Astrocyte (in vitro differentiated cells and primary cell): Measurements from ENCODE around the gene S100A3. TPM values are rescaled to one million over a fixed set of nuclear protein-coding genes. Genes with fewer than 3 reads are reported as not detected.
A peak's percentile ranks its signal among the peaks of the same experiment; 100 is the strongest.

Experiments
- DNase-seq: peaks from one replicate; pipeline ENCODE4 v3.0.0-alpha.2; 2010; ENCODE audit warnings: low read depth
- FAIRE-seq: peaks from 2 replicates; lab custom pipeline; 2011; peaks lifted over from hg19 to GRCh38; lab: Jason Lieb, UNC
- H2AFZ ChIP-seq: 2 replicates; pipeline ENCODE4 v1.6.0; 2012; ENCODE audit warnings: low read depth, low read length, inconsistent platforms
- H3K27ac ChIP-seq: 2 replicates; pipeline ENCODE4 v1.5.1; 2011; ENCODE audit warnings: low read depth, low read length, inconsistent platforms
- H3K27me3 ChIP-seq: 2 replicates; pipeline ENCODE4 v1.6.0; 2011; ENCODE audit warnings: low read length, inconsistent platforms; ENCODE audit not compliant: insufficient read depth
- H3K36me3 ChIP-seq: 2 replicates; pipeline ENCODE4 v1.5.1; 2011; ENCODE audit warnings: low read length, inconsistent platforms; ENCODE audit not compliant: insufficient read depth
- H3K4me1 ChIP-seq: 2 replicates; pipeline ENCODE4 v1.5.1; 2011; ENCODE audit warnings: low read length, inconsistent platforms; ENCODE audit not compliant: insufficient read depth
- H3K4me2 ChIP-seq: 2 replicates; pipeline ENCODE4 v1.6.0; 2012; ENCODE audit warnings: low read length, inconsistent platforms
- H3K4me3 ChIP-seq: 2 replicates; pipeline ENCODE4 v1.5.1; 2011; ENCODE audit warnings: low read depth, mild to moderate bottlenecking, low read length, inconsistent platforms; ENCODE audit not compliant: insufficient read depth
- H3K79me2 ChIP-seq: 2 replicates; pipeline ENCODE4 v1.6.0; 2012; ENCODE audit warnings: mild to moderate bottlenecking, low read length, inconsistent platforms; ENCODE audit not compliant: insufficient read depth
- H3K9ac ChIP-seq: 2 replicates; pipeline ENCODE4 v1.6.0; 2012; ENCODE audit warnings: mild to moderate bottlenecking, low read length, inconsistent platforms
- H3K9me3 ChIP-seq: 2 replicates; pipeline ENCODE4 v1.5.1; 2012; ENCODE audit warnings: low read depth, mild to moderate bottlenecking, low read length, inconsistent platforms; ENCODE audit not compliant: insufficient read depth
- H4K20me1 ChIP-seq: 2 replicates; pipeline ENCODE4 v1.6.0; 2012; ENCODE audit warnings: low read length, inconsistent platforms; ENCODE audit not compliant: insufficient read depth
- H3K27ac Mint-ChIP-seq: one replicate; pipeline ENCODE4 v1.8.0; 2021; ENCODE audit warnings: mild to moderate bottlenecking, mixed read lengths; ENCODE audit not compliant: unreplicated experiment
- H3K27me3 Mint-ChIP-seq: one replicate; pipeline ENCODE4 v1.8.0; 2021; ENCODE audit warnings: low read depth, mixed read lengths; ENCODE audit not compliant: unreplicated experiment
- H3K36me3 Mint-ChIP-seq: one replicate; pipeline ENCODE4 v1.8.0; 2021; ENCODE audit warnings: low read depth, mixed read lengths; ENCODE audit not compliant: unreplicated experiment
- H3K4me1 Mint-ChIP-seq: one replicate; pipeline ENCODE4 v1.8.0; 2021; ENCODE audit warnings: low read depth, mixed read lengths; ENCODE audit not compliant: unreplicated experiment
- H3K4me3 Mint-ChIP-seq: one replicate; pipeline ENCODE4 v1.8.0; 2021; ENCODE audit warnings: mild to moderate bottlenecking, moderate library complexity, mixed read lengths; ENCODE audit not compliant: unreplicated experiment
- H3K9me3 Mint-ChIP-seq: one replicate; pipeline ENCODE4 v1.8.0; 2021; ENCODE audit warnings: mild to moderate bottlenecking, mixed read lengths; ENCODE audit not compliant: unreplicated experiment
- CTCF ChIP-seq: IDR thresholded peaks from 2 replicates; pipeline ENCODE4 v1.5.1; 2011; ENCODE audit warnings: low read depth, mild to moderate bottlenecking, inconsistent platforms, low read length, moderate library complexity; ENCODE audit not compliant: insufficient read depth
- EZH2 ChIP-seq: IDR thresholded peaks from 2 replicates; pipeline ENCODE4 v1.6.1; 2012; ENCODE audit warnings: mild to moderate bottlenecking, low read length, inconsistent platforms; ENCODE audit not compliant: insufficient read depth
- total RNA-seq: library from RNA; stranded (reverse); gene quantifications from 2 replicates; pipeline ENCODE4 v1.2.1, GENCODE V29; 2021

The S100A3 gene
- total RNA-seq, 1 donor from 2014 or later, result 14.6 TPM

DNA sequence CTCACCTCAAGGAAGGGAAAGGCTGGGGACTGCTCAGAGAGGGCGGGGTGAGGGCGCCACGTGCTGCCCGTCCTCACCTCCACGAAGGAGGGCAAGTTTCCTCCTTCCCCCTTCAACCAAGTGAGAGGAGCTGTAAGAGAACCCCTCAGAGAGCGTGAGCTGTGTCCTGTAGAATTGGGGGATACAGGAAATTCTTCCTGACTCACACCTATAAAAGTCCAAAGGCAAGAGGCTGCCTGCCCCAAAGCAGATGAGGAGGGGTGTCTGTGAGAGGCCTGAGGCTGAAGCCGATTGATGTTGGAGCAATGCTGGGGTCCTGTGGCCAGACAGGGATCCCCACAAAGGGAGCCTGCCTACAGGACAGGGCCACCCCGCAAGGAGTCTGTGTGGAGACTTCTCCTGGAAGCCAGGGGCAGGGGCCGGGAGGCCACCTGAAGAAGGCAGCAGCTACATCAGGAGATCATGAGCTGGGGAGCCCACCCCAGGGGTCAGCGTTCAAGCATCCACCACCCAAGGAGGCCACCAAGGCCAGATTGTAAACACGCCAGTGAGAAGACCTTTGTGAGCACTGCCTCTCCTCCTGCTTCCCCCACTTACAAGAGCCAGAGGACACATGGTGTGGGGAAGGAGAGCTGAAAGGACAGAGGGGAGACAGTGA lies 41.0 kb downstream of the S100A3 start:
- Histone ChIP-seq H3K4me1 (peaks cover 21% of the 10 kb centered on the region), H3K9me3 (no peaks in the 10 kb centered on the region), H3K27me3 (no peaks in the 10 kb centered on the region), H3K9ac (peak overlapping the region; percentile 3), H3K36me3 (no peaks in the 10 kb centered on the region), H2AFZ (peak overlapping the region; percentile 47), H3K27ac (no peak overlapping the region), H4K20me1 (no peaks in the 10 kb centered on the region), H3K4me2 (peak overlapping the region; percentile 17), H3K4me3 (no peak overlapping the region), H3K79me2 (no peaks in the 10 kb centered on the region)
- TF ChIP-seq EZH2 (no peak), CTCF (no peak)
- no peaks in the 10 kb centered on the region for H3K36me3 Mint-ChIP-seq
- H3K4me1 Mint-ChIP-seq, result peaks cover 23% of the 10 kb centered on the region
- H3K27ac Mint-ChIP-seq, result no peak overlapping the region
- FAIRE-seq (no peak), DNase-seq (no peak)
- H3K27me3 Mint-ChIP-seq, result no peaks in the 10 kb centered on the region
- H3K4me3 Mint-ChIP-seq, result no peak overlapping the region
- peaks cover 2% of the 10 kb centered on the region for H3K9me3 Mint-ChIP-seq

DNA sequence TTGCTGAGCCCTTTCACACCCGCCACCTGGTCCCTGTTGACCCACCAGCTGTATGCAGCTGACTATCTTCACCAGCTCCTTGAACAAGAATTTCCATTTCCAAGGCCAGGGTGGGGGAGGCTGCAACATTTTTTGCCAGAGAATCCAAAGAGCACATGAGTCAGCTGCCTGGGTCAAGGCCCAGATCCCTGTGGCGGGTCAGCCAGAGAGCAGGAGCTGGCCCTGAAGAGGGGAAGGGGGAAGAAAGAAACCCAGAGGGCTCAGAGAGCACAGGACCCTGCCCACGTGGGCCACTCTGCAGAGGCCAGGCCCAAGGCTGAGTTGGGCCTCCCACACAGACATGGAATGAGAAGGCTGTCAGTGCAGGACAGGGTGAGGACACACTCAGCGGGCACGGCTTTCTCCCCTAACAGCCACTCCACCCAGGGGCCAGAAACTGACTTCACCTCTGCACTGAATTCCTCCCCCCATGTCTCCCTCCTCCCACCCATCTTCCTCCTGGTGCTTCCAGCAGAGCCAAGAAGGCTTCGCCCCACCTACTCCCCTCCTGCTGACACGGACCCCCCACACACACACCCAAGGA lies 42.1 kb downstream of the S100A3 start:
- no peaks in the 10 kb centered on the region for H4K20me1 ChIP-seq
- peak overlapping the region; percentile 78 for H3K27ac Mint-ChIP-seq
- H3K36me3 ChIP-seq, result no peaks in the 10 kb centered on the region
- peak overlapping the region; percentile 61 for H3K4me2 ChIP-seq
- H3K9ac ChIP-seq, result peak overlapping the region; percentile 53
- H3K9me3 Mint-ChIP-seq, result no peaks in the 10 kb centered on the region
- TF ChIP-seq CTCF, result no peak
- TF ChIP-seq EZH2, result no peak
- no peaks in the 10 kb centered on the region for H3K36me3 Mint-ChIP-seq
- no peaks in the 10 kb centered on the region for H3K27me3 Mint-ChIP-seq
- no peak overlapping the region for H3K4me3 ChIP-seq
- H3K9me3 ChIP-seq, result no peaks in the 10 kb centered on the region
- peak overlapping the region; percentile 57 for H2AFZ ChIP-seq
- no peaks in the 10 kb centered on the region for H3K27me3 ChIP-seq
- DNase-seq (peak; percentile 91), FAIRE-seq (peak; percentile 39)
- H3K27ac ChIP-seq, result peak overlapping the region; percentile 64
- no peaks in the 10 kb centered on the region for H3K79me2 ChIP-seq
- H3K4me3 Mint-ChIP-seq, result peak overlapping the region; percentile 4
- peaks cover 23% of the 10 kb centered on the region for H3K4me1 Mint-ChIP-seq
- H3K4me1 ChIP-seq, result peaks cover 21% of the 10 kb centered on the region

DNA sequence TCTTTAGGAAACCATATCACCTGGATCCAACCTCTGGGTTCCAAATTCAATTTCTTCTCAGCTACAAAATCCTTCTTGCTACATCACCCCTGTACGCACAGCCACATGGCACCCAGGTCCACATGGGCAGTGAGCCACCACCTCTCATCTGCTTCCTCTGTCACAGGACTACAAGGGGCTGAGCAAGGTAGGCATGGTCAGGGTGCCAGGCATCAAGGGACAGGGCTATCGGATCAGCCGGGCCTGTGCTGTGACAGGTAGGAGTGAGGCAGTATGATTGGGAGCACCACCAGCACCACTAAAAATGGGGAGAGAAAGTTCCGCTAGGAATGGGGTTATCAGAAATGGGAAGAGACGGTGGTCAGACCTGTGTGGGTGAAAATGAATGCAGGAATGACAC lies 42.7 kb downstream of the S100A3 start:
- peaks cover 23% of the 10 kb centered on the region for H3K4me1 Mint-ChIP-seq
- peak overlapping the region; percentile 61 for H3K4me2 ChIP-seq
- H3K4me3 ChIP-seq, result no peak overlapping the region

More for the DNA sequence above, 42.7 kb downstream of the S100A3 start:
- no peaks in the 10 kb centered on the region for H3K36me3 Mint-ChIP-seq
- no peak for DNase-seq
- Histone ChIP-seq H4K20me1 (no peaks in the 10 kb centered on the region), H3K27me3 (no peaks in the 10 kb centered on the region), H3K27ac (no peak overlapping the region), H3K9ac (no peak overlapping the region), H3K4me1 (peaks cover 21% of the 10 kb centered on the region), H3K79me2 (no peaks in the 10 kb centered on the region), H3K9me3 (no peaks in the 10 kb centered on the region), H3K36me3 (no peaks in the 10 kb centered on the region), H2AFZ (no peak overlapping the region)
- no peak for FAIRE-seq
- H3K27me3 Mint-ChIP-seq, result no peaks in the 10 kb centered on the region
- H3K27ac Mint-ChIP-seq, result peak overlapping the region; percentile 27
- no peaks in the 10 kb centered on the region for H3K9me3 Mint-ChIP-seq
- no peak overlapping the region for H3K4me3 Mint-ChIP-seq
- TF ChIP-seq EZH2 (no peak), CTCF (no peak)
